SW 1271 (cell line): ENCODE data around the gene SORCS3.

Experiments
- DNase-seq, 2 experiments: peaks; one replicate each; lab custom pipeline; 2025; lab: John Stamatoyannopoulos, UW

SORCS3 gene

GRCh38 chr10:105188737-105189462, 547.8 kb downstream of the SORCS3 start:
- no peak for DNase-seq

GRCh38 chr10:105189463-105189800, 548.3 kb downstream of the SORCS3 start:
- DNase-seq: no peak

- DNase-seq: no peak
Observed at GRCh38 chr10:105192146-105192545, 551.1 kb downstream of the SORCS3 start.

GRCh38 chr10:105192861-105193260, 551.8 kb downstream of the SORCS3 start:
- DNase-seq: no peak

GRCh38 chr10:105195831-105196230, 554.7 kb downstream of the SORCS3 start:
- no peak for DNase-seq

GRCh38 chr10:105197598-105198364, 556.7 kb downstream of the SORCS3 start:
- no peak for DNase-seq

GRCh38 chr10:105206616-105207015, 565.5 kb downstream of the SORCS3 start:
- DNase-seq: no peak

GRCh38 chr10:105207476-105207995, 566.4 kb downstream of the SORCS3 start:
- DNase-seq: no peak

GRCh38 chr10:105210546-105210945, 569.5 kb downstream of the SORCS3 start:
- DNase-seq: no peak

GRCh38 chr10:105237685-105238084, 596.6 kb downstream of the SORCS3 start:
- no peak for DNase-seq

- no peak for DNase-seq
Observed at GRCh38 chr10:105239311-105240219, 598.5 kb downstream of the SORCS3 start.

- no peak for DNase-seq
Observed at GRCh38 chr10:105241254-105241653, 600.2 kb downstream of the SORCS3 start.

GRCh38 chr10:105243381-105243780, 602.3 kb downstream of the SORCS3 start:
- DNase-seq: no peak

GRCh38 chr10:105243825-105244224, 602.7 kb downstream of the SORCS3 start:
- DNase-seq: no peak

GRCh38 chr10:105247831-105248499, 606.9 kb downstream of the SORCS3 start:
- no peak for DNase-seq

- DNase-seq: no peak
Observed at GRCh38 chr10:105252911-105253310, 611.8 kb downstream of the SORCS3 start.

GRCh38 chr10:105253515-105254212, 612.6 kb downstream of the SORCS3 start:
- no peak for DNase-seq

- DNase-seq: no peak
Observed at GRCh38 chr10:105258036-105258673, 617.1 kb downstream of the SORCS3 start.

- DNase-seq: no peak
Observed at GRCh38 chr10:105258674-105259065, 617.6 kb downstream of the SORCS3 start.

GRCh38 chr10:105259201-105259600, 618.1 kb downstream of the SORCS3 start:
- no peak for DNase-seq

GRCh38 chr10:105262666-105263065, 621.6 kb downstream of the SORCS3 start:
- DNase-seq: no peak
